Measurements from ENCODE around the gene RYK.

The RYK gene

GRCh38 chr3:134249935-134250716 lies 533 bp downstream of the RYK start (continued):
- TF ChIP-seq ZNF529 (tag by site-specific recombination; IDR thresholded peaks at IDR 0.05; ENCODE audit: insufficient replicate concordance): no peak
- peak; percentile 36; the same call in 1 of the 2 replicates for TF ChIP-seq ZBTB20 (tag by site-specific recombination; IDR thresholded peaks at IDR 0.05)
- TF ChIP-seq ZNF335 (tag by site-specific recombination; conservative IDR thresholded peaks at IDR 0.05): peak; percentile 68
- no peak for TF ChIP-seq ZNF16 (tag by site-specific recombination; IDR thresholded peaks at IDR 0.05; ENCODE audit: low read depth)
- TF ChIP-seq GLIS2 (tag by site-specific recombination; IDR thresholded peaks at IDR 0.05): peak; percentile 28; the same call in 1 of the 2 replicates
- peak; percentile 71 for TF ChIP-seq ZBTB48 (tag by site-specific recombination; IDR thresholded peaks at IDR 0.05)
- TF ChIP-seq, protein P1, sequence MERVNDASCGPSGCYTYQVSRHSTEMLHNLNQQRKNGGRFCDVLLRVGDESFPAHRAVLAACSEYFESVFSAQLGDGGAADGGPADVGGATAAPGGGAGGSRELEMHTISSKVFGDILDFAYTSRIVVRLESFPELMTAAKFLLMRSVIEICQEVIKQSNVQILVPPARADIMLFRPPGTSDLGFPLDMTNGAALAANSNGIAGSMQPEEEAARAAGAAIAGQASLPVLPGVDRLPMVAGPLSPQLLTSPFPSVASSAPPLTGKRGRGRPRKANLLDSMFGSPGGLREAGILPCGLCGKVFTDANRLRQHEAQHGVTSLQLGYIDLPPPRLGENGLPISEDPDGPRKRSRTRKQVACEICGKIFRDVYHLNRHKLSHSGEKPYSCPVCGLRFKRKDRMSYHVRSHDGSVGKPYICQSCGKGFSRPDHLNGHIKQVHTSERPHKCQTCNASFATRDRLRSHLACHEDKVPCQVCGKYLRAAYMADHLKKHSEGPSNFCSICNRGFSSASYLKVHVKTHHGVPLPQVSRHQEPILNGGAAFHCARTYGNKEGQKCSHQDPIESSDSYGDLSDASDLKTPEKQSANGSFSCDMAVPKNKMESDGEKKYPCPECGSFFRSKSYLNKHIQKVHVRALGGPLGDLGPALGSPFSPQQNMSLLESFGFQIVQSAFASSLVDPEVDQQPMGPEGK (tag by site-specific recombination; IDR thresholded peaks at IDR 0.05): 0 out of 2 replicates have a peak, but pooled peaks have one; percentile 17
- TF ChIP-seq ZNF114 (tag by site-specific recombination; IDR thresholded peaks at IDR 0.05): no peak
- peak; percentile 57; the same call in 1 of the 2 replicates for TF ChIP-seq ZNF341 (tag by site-specific recombination; IDR thresholded peaks at IDR 0.05; ENCODE audit: low read depth)
- TF ChIP-seq ZNF449 (tag by site-specific recombination; IDR thresholded peaks at IDR 0.05): no peak
- TF ChIP-seq KLF9 (tag by site-specific recombination; IDR thresholded peaks at IDR 0.05; ENCODE audit: low read depth): peak; percentile 64
- TF ChIP-seq ZFP3 (tag by site-specific recombination; IDR thresholded peaks at IDR 0.05; ENCODE audit: low read depth): no peak
- TF ChIP-seq ZNF366 (tag by site-specific recombination; conservative IDR thresholded peaks at IDR 0.05): no peak
- 0 out of 2 replicates have a peak, but pooled peaks have one; percentile 14 for TF ChIP-seq ZSCAN30 (tag by site-specific recombination; IDR thresholded peaks at IDR 0.05)
- TF ChIP-seq, protein P2, sequence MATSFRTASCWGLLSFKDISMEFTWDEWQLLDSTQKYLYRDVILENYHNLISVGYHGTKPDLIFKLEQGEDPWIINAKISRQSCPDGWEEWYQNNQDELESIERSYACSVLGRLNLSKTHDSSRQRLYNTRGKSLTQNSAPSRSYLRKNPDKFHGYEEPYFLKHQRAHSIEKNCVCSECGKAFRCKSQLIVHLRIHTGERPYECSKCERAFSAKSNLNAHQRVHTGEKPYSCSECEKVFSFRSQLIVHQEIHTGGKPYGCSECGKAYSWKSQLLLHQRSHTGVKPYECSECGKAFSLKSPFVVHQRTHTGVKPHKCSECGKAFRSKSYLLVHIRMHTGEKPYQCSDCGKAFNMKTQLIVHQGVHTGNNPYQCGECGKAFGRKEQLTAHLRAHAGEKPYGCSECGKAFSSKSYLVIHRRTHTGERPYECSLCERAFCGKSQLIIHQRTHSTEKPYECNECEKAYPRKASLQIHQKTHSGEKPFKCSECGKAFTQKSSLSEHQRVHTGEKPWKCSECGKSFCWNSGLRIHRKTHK (tag by site-specific recombination; IDR thresholded peaks at IDR 0.05): no peak

DNA sequence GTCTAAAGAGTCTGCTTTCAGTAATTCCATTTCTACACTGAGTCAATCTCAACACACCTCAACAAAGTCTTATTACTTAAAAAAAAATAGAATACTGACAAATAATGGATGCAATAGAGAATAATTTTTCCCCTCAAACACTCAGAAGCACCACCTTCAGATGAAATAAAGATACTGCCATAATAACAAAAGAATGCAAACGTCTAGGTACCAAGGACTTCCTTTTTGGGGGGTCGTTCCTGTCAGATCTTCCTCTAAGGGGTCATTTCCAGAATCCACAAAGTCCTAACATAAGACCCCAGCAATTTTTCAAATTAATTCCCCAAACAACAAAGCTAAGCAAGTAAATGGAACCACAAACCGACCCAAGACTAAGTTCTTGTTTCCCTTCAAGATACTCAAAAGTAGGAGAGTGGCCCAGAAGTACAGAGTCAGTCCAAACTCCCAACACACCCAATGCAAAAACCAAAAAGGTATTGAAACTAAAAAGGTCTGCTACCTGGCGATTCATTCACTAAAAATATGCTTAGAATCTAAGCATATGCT lies 1.3 kb downstream of the RYK start:
- Histone ChIP-seq H3K4me1 (ENCODE audit: control insufficient read depth, insufficient read depth, low read length) (peaks cover 6% of the 10 kb centered on the region; the same call in 1 of the 2 replicates), H3K36me3 (ENCODE audit: control insufficient read depth in 2 of 2, insufficient read depth in 1 of 2, low read length in 2 of 2) (no peaks in the 10 kb centered on the region), H3K9me3 (ENCODE audit: control insufficient read depth, insufficient read depth, low read depth, low read length) (no peaks in the 10 kb centered on the region), H3K4me3 (ENCODE audit: low read depth, low read length) (peak overlapping the region; percentile 76), H3K27ac (ENCODE audit: extremely low read depth, low read depth, low read length) (peak overlapping the region; percentile 88; the same call in 1 of the 2 replicates)
- ChIA-PET POLR2A (no interaction called here), CTCF (interaction anchor here (0.9 kb wide), 1 partner anchor 36 kb away, joined by 3 read pairs; no protein-coding TSS in a partner anchor)
- TF ChIP-seq ZNF785 (tag by site-specific recombination; IDR thresholded peaks at IDR 0.05) (no peak), FEZF1 (tag by site-specific recombination; IDR thresholded peaks at IDR 0.05) (peak; percentile 30; the same call in 1 of the 2 replicates), PRDM10 (tag by site-specific recombination; IDR thresholded peaks at IDR 0.05) (peak; percentile 62)

All from HEK293 (cell line).